Thymus (tissue), 11 donors: Measurements from ENCODE around the gene SLC25A39. TPM values are rescaled to one million over a fixed set of nuclear protein-coding genes. Genes with fewer than 3 reads are reported as not detected.
A peak's percentile ranks its signal among the peaks of the same experiment; 100 is the strongest.

Source experiments
- DNase-seq, 9 donors: peaks; one replicate each; pipeline ENCODE4 v3.0.0-alpha.2; 2013; ENCODE audit warnings: low spot score in 9 of 9, low read depth in 6 of 9, missing footprints in 1 of 9
- H3K27ac ChIP-seq, 2 donors: one replicate each; pipeline ENCODE4 v1.5.1; 2013; ENCODE audit warnings: control low read depth in 1 of 2, low read depth in 1 of 2, low read length in 1 of 2, mild to moderate bottlenecking in 1 of 2, moderate library complexity in 1 of 2
- H3K27me3 ChIP-seq, 2 donors: one replicate each; pipeline ENCODE4 v1.5.1; 2013; ENCODE audit warnings: low read length in 1 of 2; ENCODE audit not compliant: control insufficient read depth in 2 of 2, insufficient read depth in 1 of 2
- H3K36me3 ChIP-seq, 2 donors: one replicate each; pipeline ENCODE4 v1.5.1; 2013; ENCODE audit warnings: low read length in 1 of 2, mild to moderate bottlenecking in 1 of 2, moderate library complexity in 1 of 2; ENCODE audit not compliant: control insufficient read depth in 2 of 2, insufficient read depth in 2 of 2
- H3K4me1 ChIP-seq, 2 donors: one replicate each; pipeline ENCODE4 v1.5.1; 2013; ENCODE audit warnings: low read length in 2 of 2; ENCODE audit not compliant: control insufficient read depth in 2 of 2, insufficient read depth in 2 of 2
- H3K4me3 ChIP-seq, 2 donors: one replicate each; pipeline ENCODE4 v1.5.1; 2013; ENCODE audit warnings: low read length in 2 of 2, control low read depth in 1 of 2, mild to moderate bottlenecking in 1 of 2
- H3K9me3 ChIP-seq, 2 donors: one replicate each; pipeline ENCODE4 v1.5.1; 2013; ENCODE audit warnings: low read length in 1 of 2, mild to moderate bottlenecking in 1 of 2; ENCODE audit not compliant: control insufficient read depth in 2 of 2, insufficient read depth in 1 of 2
- WGBS: extraction: QIAGEN DNeasy Blood & Tissue Kit; methylation state at CpG from one replicate; pipeline ENCODE4 v1.1.7; 2013; 5-methylcytosine and 5-hydroxymethylcytosine counted together
- polyA plus RNA-seq: library from polyadenylated mRNA; stranded (reverse); fragments of 200-250 nt; gene quantifications from one replicate; pipeline ENCODE4 v1.2.3, GENCODE V29; 2013
- total RNA-seq: library from RNA; stranded (reverse); fragments of 120-200 nt; gene quantifications from one replicate; pipeline ENCODE4 v1.2.4, GENCODE V29; 2013
- donor health status: healthy.

Gene SLC25A39
- total and polyA plus RNA-seq, 2 donors, result 46.9 to 93.8 TPM

DNA sequence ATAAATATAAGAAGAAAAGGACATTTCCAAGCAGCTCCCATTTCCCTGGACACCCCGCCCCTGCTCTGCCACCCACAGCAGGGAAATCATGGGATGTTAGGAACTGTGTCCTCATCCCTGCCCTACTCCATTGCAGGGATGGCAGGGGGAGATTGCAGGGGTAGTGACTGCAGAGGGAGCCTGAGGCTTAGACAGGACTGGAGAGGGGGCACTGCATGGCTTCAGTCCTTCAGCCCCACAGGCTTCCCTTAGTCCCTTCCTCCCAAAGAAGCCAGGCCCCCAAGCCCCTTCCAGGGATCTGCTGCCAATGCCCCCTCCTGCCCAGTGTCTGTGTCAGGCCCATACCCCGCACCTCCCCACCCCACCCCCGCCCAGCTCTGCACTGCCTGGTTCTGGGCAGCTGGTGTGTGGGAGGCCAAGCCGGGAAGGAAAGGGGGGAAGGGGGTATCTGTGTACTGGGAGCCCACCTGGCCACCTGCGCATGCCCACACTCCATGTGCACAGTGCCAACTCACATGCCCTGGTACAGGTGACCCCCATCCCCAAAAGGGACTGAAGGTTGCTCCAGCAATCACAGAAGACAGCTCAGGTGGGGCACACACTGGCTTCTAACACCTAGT lies 13.0 kb downstream of the SLC25A39 start:
- Histone ChIP-seq H3K36me3 (no peaks in the 10 kb centered on the region), H3K27ac (no peak overlapping the region), H3K27me3 (peaks cover 19 to 98% of the 10 kb centered on the region in 2 donors), H3K4me3 (no peak overlapping the region), H3K9me3 (peaks cover 0 to 9% of the 10 kb centered on the region in 2 donors), H3K4me1 (peaks cover 9 to 21% of the 10 kb centered on the region in 2 donors)
- no peak for DNase-seq
- WGBS, result 72% methylated on average over 5 of the region's 5 CpGs

DNA sequence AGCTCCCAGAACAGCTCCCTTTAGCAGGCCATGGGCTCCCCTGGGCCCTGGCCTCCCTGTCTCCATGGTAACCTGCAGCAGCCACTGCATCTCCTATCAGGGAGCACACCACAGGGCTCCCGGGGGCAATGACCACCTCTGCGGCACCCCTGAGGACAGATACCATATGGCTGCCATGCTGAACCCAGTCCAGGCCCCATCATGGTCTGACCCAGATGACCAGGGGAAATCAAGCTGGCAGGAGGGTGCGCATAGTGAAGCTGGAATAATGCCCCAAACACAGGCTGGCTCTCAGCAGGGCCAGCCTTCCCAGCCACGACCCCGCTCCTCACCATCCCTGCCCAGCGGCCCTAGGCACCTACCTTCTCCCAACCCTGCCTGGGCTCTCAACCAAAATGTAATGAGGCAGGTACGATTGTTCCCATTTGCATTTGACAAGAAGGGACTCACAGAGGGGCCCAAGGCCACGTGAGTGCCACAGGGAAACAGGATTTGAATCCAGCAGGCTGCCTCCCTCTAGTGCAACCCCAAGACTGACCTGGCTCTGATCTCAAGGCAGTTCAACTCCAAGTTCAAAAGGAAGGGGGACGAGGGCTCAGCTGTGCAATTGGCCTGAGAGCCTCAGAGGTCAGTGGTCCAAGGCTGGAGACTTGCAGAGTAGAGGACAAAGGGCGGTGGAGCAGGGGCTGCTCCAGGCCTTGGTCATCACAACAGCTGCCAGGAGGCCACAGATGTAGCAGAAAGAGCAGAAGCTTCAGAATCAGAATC lies 13.8 kb downstream of the SLC25A39 start:
- peaks cover 0 to 2% of the 10 kb centered on the region in 2 donors for H3K9me3 ChIP-seq
- no peak overlapping the region for H3K4me3 ChIP-seq
- WGBS, result 90% methylated on average over 10 of the region's 10 CpGs
- no peaks in the 10 kb centered on the region for H3K36me3 ChIP-seq
- peaks cover 19 to 95% of the 10 kb centered on the region in 2 donors for H3K27me3 ChIP-seq
- peaks cover 9 to 21% of the 10 kb centered on the region in 2 donors for H3K4me1 ChIP-seq
- no peak overlapping the region for H3K27ac ChIP-seq
- no peak for DNase-seq

- 76% methylated on average over 2 of the region's 2 CpGs for WGBS
- no peak overlapping the region for H3K4me3 ChIP-seq
- H3K4me1 ChIP-seq, result peaks cover 9 to 21% of the 10 kb centered on the region in 2 donors
- H3K27me3 ChIP-seq, result peaks cover 15 to 95% of the 10 kb centered on the region in 2 donors
- no peaks in the 10 kb centered on the region for H3K9me3 ChIP-seq
- no peak overlapping the region for H3K27ac ChIP-seq
- H3K36me3 ChIP-seq, result no peaks in the 10 kb centered on the region
- no peak for DNase-seq
Observed at GRCh38 chr17:44310188-44310587, 14.4 kb downstream of the SLC25A39 start.

GRCh38 chr17:44309472-44309871 lies 15.2 kb downstream of the SLC25A39 start:
- no peak overlapping the region for H3K4me3 ChIP-seq
- H3K36me3 ChIP-seq, result no peaks in the 10 kb centered on the region
- peaks cover 9 to 17% of the 10 kb centered on the region in 2 donors for H3K4me1 ChIP-seq
- WGBS, result 80% methylated on average over 5 of the region's 5 CpGs
- H3K9me3 ChIP-seq, result no peaks in the 10 kb centered on the region
- peak overlapping the region in 1 of 2 donors; percentile 2 for H3K27ac ChIP-seq
- H3K27me3 ChIP-seq, result peaks cover 9 to 91% of the 10 kb centered on the region in 2 donors
- DNase-seq, result no peak

DNA sequence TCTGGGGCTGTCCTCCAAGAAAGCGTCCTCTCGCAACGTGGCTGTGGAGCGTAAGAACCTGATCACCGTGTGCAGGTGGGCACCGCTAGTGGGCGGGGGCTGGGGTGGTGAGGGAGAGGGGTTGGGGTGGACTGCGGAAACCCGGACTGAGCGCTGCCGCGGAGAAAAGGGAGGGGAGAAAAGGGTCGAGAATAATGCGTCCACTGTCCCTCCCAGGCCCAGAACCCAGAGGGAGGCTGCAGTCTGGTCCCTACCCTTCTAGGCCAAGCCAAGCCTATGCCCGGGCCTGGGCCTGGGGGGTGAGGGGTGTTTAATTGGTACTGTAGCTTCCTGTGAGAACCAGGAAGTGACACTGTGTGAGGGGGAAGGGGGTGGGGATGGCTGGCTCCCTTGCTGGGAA lies 15.8 kb downstream of the SLC25A39 start:
- Histone ChIP-seq H3K27ac (no peak overlapping the region), H3K4me1 (peaks cover 9 to 17% of the 10 kb centered on the region in 2 donors), H3K27me3 (peaks cover 3 to 89% of the 10 kb centered on the region in 2 donors), H3K9me3 (no peaks in the 10 kb centered on the region), H3K4me3 (peak overlapping the region in 1 of 2 donors; percentile 18), H3K36me3 (no peaks in the 10 kb centered on the region)
- peak in 1 of 9 donors; percentile 20 for DNase-seq
- WGBS, result 3% methylated on average over 15 of the region's 15 CpGs

- peak; percentile 68 to 94 (median 88) for DNase-seq
- 2% methylated on average over 39 of the region's 39 CpGs for WGBS
- H3K4me3 ChIP-seq, result peak within 1 kb of the TSS in 1 of 2 donors; percentile 47
Observed at GRCh38 chr17:44308320-44308818, 16.3 kb downstream of the SLC25A39 start, which contains the start of gene RUNDC3A. TSS of gene RUNDC3A (plus strand) at chr17:44308601. CDS start at chr17:44308833, 232 bp downstream.

GRCh38 chr17:44307387-44308186 lies 17.0 kb downstream of the SLC25A39 start:
- DNase-seq, result peak in 1 of 9 donors; percentile 15
- no peaks in the 10 kb centered on the region for H3K36me3 ChIP-seq
- 7% methylated on average over 26 of the region's 26 CpGs for WGBS
- peak overlapping the region in 1 of 2 donors; percentile 47 for H3K4me3 ChIP-seq
- no peaks in the 10 kb centered on the region for H3K9me3 ChIP-seq
- H3K4me1 ChIP-seq, result peaks cover 9 to 17% of the 10 kb centered on the region in 2 donors
- H3K27me3 ChIP-seq, result peaks cover 3 to 79% of the 10 kb centered on the region in 2 donors
- peak overlapping the region in 1 of 2 donors; percentile 9 for H3K27ac ChIP-seq

More at GRCh38 chr17:44308320-44308818, 16.3 kb downstream of the SLC25A39 start, which contains the start of gene RUNDC3A:
- Histone ChIP-seq H3K4me1 (peaks cover 9 to 17% of the 10 kb centered on the region in 2 donors), H3K9me3 (no peaks in the 10 kb centered on the region), H3K36me3 (no peaks in the 10 kb centered on the region), H3K27me3 (peaks cover 3 to 86% of the 10 kb centered on the region in 2 donors), H3K27ac (peak within 1 kb of the TSS in 1 of 2 donors; percentile 9)

GRCh38 chr17:44304651-44305050 lies 20.0 kb downstream of the SLC25A39 start:
- peaks cover 9 to 17% of the 10 kb centered on the region in 2 donors for H3K4me1 ChIP-seq
- DNase-seq, result no peak
- no peak overlapping the region for H3K4me3 ChIP-seq
- H3K27me3 ChIP-seq, result peaks cover 3 to 54% of the 10 kb centered on the region in 2 donors
- H3K9me3 ChIP-seq, result no peaks in the 10 kb centered on the region
- no peaks in the 10 kb centered on the region for H3K36me3 ChIP-seq
- H3K27ac ChIP-seq, result no peak overlapping the region
